ENCODE data around the gene ZNF827.
A peak's percentile ranks its signal among the peaks of the same experiment; 100 is the strongest.

ZNF827 gene

GRCh38 chr4:145797278-145797677 is 141.3 kb downstream of the ZNF827 start:
- H3K27ac Mint-ChIP-seq = peak overlapping the region; percentile 22

GRCh38 chr4:145796346-145796745 is 142.3 kb downstream of the ZNF827 start:
- no peak for TF ChIP-seq CTCF (IDR thresholded peaks at IDR 0.05)
- H3K36me3 Mint-ChIP-seq (ENCODE audit: low read depth) = peaks cover 47% of the 10 kb centered on the region
- no peak for DNase-seq
- H3K27me3 Mint-ChIP-seq (ENCODE audit: low read depth, poor library complexity) = no peaks in the 10 kb centered on the region
- no peaks in the 10 kb centered on the region for H3K9me3 Mint-ChIP-seq
- peak overlapping the region; percentile 62 for H3K27ac Mint-ChIP-seq
- no peak overlapping the region for H3K4me3 Mint-ChIP-seq
- no peaks in the 10 kb centered on the region for H3K4me1 Mint-ChIP-seq

More at GRCh38 chr4:145797278-145797677, 141.3 kb downstream of the ZNF827 start:
- Mint-ChIP-seq H3K9me3 (no peaks in the 10 kb centered on the region), H3K4me3 (no peak overlapping the region), H3K36me3 (ENCODE audit: low read depth) (peaks cover 44% of the 10 kb centered on the region), H3K4me1 (no peaks in the 10 kb centered on the region), H3K27me3 (ENCODE audit: low read depth, poor library complexity) (no peaks in the 10 kb centered on the region)
- DNase-seq = no peak
- TF ChIP-seq CTCF (IDR thresholded peaks at IDR 0.05) = no peak

- Mint-ChIP-seq H3K4me3 (no peak overlapping the region), H3K36me3 (ENCODE audit: low read depth) (peaks cover 53% of the 10 kb centered on the region), H3K27me3 (ENCODE audit: low read depth, poor library complexity) (no peaks in the 10 kb centered on the region), H3K9me3 (no peaks in the 10 kb centered on the region), H3K27ac (no peak overlapping the region), H3K4me1 (no peaks in the 10 kb centered on the region)
- no peak for TF ChIP-seq CTCF (IDR thresholded peaks at IDR 0.05)
- no peak for DNase-seq
Observed at GRCh38 chr4:145795521-145795920, 143.1 kb downstream of the ZNF827 start.

- no peak overlapping the region for H3K4me3 Mint-ChIP-seq
- H3K9me3 Mint-ChIP-seq = no peaks in the 10 kb centered on the region
- peaks cover 43% of the 10 kb centered on the region for H3K36me3 Mint-ChIP-seq (ENCODE audit: low read depth)
- DNase-seq = no peak
- TF ChIP-seq CTCF (IDR thresholded peaks at IDR 0.05) = no peak
- H3K4me1 Mint-ChIP-seq = no peaks in the 10 kb centered on the region
- no peaks in the 10 kb centered on the region for H3K27me3 Mint-ChIP-seq (ENCODE audit: low read depth, poor library complexity)
- H3K27ac Mint-ChIP-seq = no peak overlapping the region
Observed at GRCh38 chr4:145792429-145792828, 146.2 kb downstream of the ZNF827 start.

GRCh38 chr4:145791988-145792387 is 146.6 kb downstream of the ZNF827 start:
- Mint-ChIP-seq H3K27me3 (ENCODE audit: low read depth, poor library complexity) (no peaks in the 10 kb centered on the region), H3K4me1 (no peaks in the 10 kb centered on the region), H3K9me3 (no peaks in the 10 kb centered on the region), H3K27ac (no peak overlapping the region), H3K4me3 (no peak overlapping the region), H3K36me3 (ENCODE audit: low read depth) (peaks cover 45% of the 10 kb centered on the region)
- no peak for TF ChIP-seq CTCF (IDR thresholded peaks at IDR 0.05)
- no peak for DNase-seq

- TF ChIP-seq CTCF (IDR thresholded peaks at IDR 0.05) = no peak
- Mint-ChIP-seq H3K36me3 (ENCODE audit: low read depth) (peaks cover 67% of the 10 kb centered on the region), H3K27ac (no peak overlapping the region), H3K4me1 (no peaks in the 10 kb centered on the region), H3K4me3 (no peak overlapping the region), H3K27me3 (ENCODE audit: low read depth, poor library complexity) (no peaks in the 10 kb centered on the region), H3K9me3 (peaks cover 15% of the 10 kb centered on the region)
- DNase-seq = no peak
Observed at GRCh38 chr4:145788755-145789154, 149.9 kb downstream of the ZNF827 start.
